Jurkat, Clone E6-1 (cell line): ENCODE results near the gene ZNF483.
"Not testable (repeated sequence)": the region's sequence is repeated elsewhere in the genome, so short reads cannot be mapped to it uniquely, and the experiment has no call there.

Experiments used
- DNase-seq: peaks from one replicate; pipeline ENCODE4 v3.0.0-alpha.2; 2011; ENCODE audit warnings: low read depth, low spot score
- H3K4me3 ChIP-seq: 2 replicates; pipeline ENCODE4 v1.5.1; 2011; ENCODE audit warnings: mild to moderate bottlenecking, low read length, control low read depth, moderate library complexity

ZNF483 gene

DNA sequence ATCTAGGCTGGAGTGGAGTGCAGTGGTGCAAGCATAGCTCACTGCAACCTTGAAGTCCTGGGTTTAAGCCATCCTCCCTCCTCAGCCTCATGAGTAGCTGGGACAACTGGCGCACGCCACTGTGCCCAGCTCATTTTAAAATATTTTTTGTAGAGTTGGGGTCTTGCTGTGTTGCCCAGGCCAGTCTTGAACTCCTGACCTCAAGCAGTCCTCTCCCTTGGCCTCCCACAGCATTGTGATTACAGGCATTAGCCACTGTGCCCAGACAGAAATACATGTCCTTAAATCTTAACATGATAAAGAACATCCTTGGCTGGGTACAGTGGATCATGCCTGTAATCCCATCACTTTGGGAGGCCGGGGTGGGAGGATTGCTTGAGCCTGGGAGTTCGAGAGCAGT is 6.7 kb downstream of the ZNF483 start:
- H3K4me3 ChIP-seq: no peak overlapping the region
- no peak for DNase-seq

GRCh38 chr9:111533099-111533790 is 8.3 kb downstream of the ZNF483 start:
- H3K4me3 ChIP-seq: no peak overlapping the region
- no peak for DNase-seq

DNA sequence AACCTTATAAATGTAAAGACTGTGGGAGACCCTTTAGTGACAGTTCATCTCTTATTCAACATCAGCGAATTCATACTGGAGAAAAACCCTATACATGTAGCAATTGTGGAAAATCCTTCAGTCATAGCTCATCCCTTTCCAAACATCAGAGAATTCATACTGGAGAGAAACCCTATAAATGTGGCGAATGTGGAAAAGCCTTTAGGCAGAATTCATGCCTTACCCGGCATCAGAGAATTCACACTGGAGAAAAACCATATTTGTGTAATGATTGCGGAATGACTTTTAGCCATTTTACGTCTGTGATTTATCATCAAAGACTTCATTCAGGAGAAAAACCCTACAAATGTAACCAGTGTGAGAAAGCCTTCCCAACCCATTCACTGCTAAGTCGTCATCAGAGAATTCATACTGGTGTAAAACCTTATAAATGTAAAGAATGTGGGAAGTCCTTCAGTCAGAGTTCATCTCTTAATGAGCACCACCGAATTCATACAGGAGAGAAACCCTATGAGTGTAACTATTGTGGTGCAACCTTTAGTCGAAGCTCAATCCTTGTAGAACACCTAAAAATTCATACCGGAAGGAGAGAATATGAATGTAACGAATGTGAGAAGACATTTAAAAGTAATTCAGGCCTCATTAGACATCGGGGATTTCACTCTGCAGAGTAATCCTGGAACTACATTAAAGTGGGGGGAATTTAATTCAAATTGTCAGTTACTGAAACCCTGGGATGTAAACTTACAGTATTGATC is 17.7 kb downstream of the ZNF483 start:
- H3K4me3 ChIP-seq: no peak overlapping the region
- DNase-seq: no peak

- no peak for DNase-seq
- no peak overlapping the region for H3K4me3 ChIP-seq
Observed at GRCh38 chr9:111548623-111549022, 23.6 kb downstream of the ZNF483 start.

GRCh38 chr9:111555425-111555824 is 30.4 kb downstream of the ZNF483 start:
- not testable (repeated sequence) for DNase-seq, H3K4me3 ChIP-seq

GRCh38 chr9:111559000-111559610 is 34.1 kb downstream of the ZNF483 start:
- H3K4me3 ChIP-seq: no peak overlapping the region
- no peak for DNase-seq

GRCh38 chr9:111561165-111561719 is 36.3 kb downstream of the ZNF483 start:
- no peak for DNase-seq
- no peak overlapping the region for H3K4me3 ChIP-seq

GRCh38 chr9:111566234-111566633 is 41.3 kb downstream of the ZNF483 start:
- H3K4me3 ChIP-seq: no peak overlapping the region
- no peak for DNase-seq

- DNase-seq, H3K4me3 ChIP-seq: not testable (repeated sequence)
Observed at GRCh38 chr9:111568127-111568526, 43.1 kb downstream of the ZNF483 start.

DNA sequence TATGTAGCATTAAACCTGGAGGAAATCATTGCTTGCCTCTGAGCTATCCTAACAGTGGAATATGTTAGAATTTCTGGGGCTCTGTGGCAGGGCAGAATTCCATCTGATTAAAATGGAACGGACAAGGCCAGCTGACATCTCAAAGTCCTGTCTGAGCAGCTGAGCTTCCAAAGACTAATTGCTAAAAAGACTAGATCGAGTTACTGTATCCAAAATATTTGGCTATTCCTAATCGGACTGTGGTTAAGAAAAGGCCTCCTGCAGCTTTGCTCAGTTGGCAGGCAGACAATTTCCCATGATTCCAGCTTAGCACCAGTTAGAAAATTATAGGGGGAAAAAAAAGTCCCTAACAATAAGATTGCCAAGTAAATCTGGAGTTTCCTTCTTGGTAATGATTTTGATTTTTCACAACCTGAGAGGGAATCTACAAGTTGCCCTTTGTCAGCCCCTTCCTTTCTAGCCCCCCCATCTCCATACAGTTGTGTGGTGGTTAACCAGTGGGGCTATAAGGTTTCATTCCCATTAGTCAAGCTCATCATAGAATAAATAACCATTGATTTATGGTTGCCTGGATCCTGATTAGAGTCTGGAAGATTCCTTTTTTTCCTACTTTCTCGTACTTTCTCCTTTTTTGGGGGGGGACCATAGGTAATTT is 48.1 kb downstream of the ZNF483 start:
- no peak overlapping the region for H3K4me3 ChIP-seq
- no peak for DNase-seq

DNA sequence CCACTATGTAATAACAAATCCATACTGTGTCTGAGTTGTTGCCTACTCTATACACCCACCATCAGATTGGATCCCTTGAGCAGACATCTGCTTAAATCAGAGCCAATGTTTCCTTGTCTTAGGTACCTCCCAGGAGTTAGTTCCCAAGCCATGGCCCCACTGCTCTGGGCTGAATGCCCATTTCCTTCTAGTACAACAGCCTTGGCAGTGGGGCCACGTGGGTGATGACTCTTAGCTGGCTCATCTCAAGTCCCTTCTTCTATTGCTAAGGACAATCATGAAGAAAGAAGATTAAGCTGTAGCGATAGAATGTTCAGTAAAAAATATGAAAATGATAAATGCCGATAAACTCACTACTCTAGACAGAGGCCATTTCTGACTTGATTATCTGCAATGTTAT is 57.9 kb downstream of the ZNF483 start:
- no peak for DNase-seq
- H3K4me3 ChIP-seq: no peak overlapping the region

- H3K4me3 ChIP-seq: no peak overlapping the region
Observed at GRCh38 chr9:111586378-111586777, 61.4 kb downstream of the ZNF483 start.

DNA sequence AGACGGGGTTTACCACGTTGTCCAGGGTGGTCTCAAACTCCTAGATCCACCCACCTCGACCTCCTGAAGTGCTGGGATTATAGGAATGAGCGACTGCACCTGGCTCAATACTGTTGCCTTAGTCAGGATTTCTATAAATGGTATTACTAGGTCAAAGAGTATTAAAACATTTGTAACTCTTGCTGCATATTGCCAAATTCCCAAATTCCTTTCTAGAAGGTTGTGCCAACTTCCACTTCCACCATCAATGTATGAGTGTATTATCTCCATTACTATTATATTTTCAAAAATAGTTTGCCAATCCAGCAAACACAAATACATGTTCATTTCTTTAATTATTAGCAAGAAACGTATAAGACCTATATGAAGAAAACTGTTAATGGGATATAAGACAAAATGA is 63.9 kb downstream of the ZNF483 start:
- no peak overlapping the region for H3K4me3 ChIP-seq
- no peak for DNase-seq

More at GRCh38 chr9:111586378-111586777, 61.4 kb downstream of the ZNF483 start:
- no peak for DNase-seq

- peak; percentile 55 for DNase-seq
- H3K4me3 ChIP-seq: peak overlapping the region; percentile 35
Observed at GRCh38 chr9:111597852-111598732, 73.1 kb downstream of the ZNF483 start.

DNA sequence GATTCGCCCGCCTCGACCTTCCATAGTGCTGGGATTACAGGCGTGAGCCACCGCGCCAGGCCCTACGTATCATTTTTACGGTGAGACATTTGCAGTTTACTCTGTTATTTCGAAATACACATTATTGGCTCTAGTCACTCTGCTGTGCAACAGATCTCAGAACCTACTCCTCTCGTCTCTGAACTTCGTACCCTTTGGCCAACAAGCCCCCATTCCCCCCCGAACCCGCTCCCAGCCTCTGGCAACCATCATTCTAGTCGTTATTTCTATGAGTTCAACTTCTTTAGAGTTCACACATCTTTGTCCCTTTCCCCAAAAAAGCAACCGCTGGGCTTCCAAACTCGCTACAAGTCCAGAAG is 73.7 kb downstream of the ZNF483 start:
- H3K4me3 ChIP-seq: no peak overlapping the region
- DNase-seq: no peak

- no peak for DNase-seq
- no peak within 1 kb of the TSS for H3K4me3 ChIP-seq
Observed at GRCh38 chr9:111599092-111599954, 74.3 kb downstream of the ZNF483 start, which contains the start of gene PTGR1. Gene PTGR1, minus strand, starts transcription at chr9:111599647. Its CDS starts 2,225 bp downstream, at chr9:111597422.

DNA sequence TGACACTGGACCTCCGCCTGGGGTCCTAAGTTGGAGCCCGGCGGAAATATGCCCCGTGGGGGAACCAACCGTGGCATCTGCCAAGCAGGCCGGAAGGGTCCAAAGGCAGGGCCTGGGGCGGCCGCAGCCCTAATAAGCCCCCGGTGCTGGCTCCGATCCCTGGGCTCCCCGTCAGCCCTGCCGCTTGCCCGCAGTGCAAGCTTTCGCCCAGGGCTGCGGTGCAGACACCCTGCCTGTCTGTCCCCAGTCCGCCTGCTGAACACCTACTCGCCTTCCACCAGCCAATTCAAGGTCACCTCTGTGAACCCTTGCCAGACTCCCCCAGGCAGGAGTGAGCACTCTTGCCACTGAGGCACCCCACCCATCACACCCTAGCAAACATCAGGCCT is 75.0 kb downstream of the ZNF483 start:
- no peak overlapping the region for H3K4me3 ChIP-seq
- no peak for DNase-seq
